CD14-positive monocyte (primary cell): ENCODE data around the gene NUP62CL. TPM values are rescaled to one million over a fixed set of nuclear protein-coding genes. Genes with fewer than 3 reads are reported as not detected.
A peak's percentile ranks its signal among the peaks of the same experiment; 100 is the strongest.

ENCODE experiments used
- DNase-seq, 3 donors: peaks; one replicate each; pipeline ENCODE4 v3.0.0-alpha.2; 2011 to 2022
- H2AFZ ChIP-seq: 2 replicates; pipeline ENCODE4 v1.6.0; 2012; ENCODE audit warnings: mild to moderate bottlenecking, low read depth, low read length, inconsistent platforms; ENCODE audit not compliant: insufficient read depth, poor library complexity, severe bottlenecking
- H3K27ac ChIP-seq, 2 donors: 1 replicate in 1 of 2; 2 replicates in 1 of 2; pipeline ENCODE4 v1.5.1; 2012 to 2013; ENCODE audit warnings: low read length in 2 of 2, control low read depth in 1 of 2, inconsistent platforms in 1 of 2, low read depth in 1 of 2, mild to moderate bottlenecking in 1 of 2
- H3K27me3 ChIP-seq, 2 donors: one replicate each; pipeline versions ENCODE4 v1.6.0 to v1.6.1; 2011 to 2013; ENCODE audit warnings: low read length in 2 of 2; ENCODE audit not compliant: control insufficient read depth in 2 of 2, insufficient read depth in 2 of 2
- H3K36me3 ChIP-seq, 2 donors: replicated peaks in 1 of 2; 1 replicate in 1 of 2; 2 replicates in 1 of 2; pipeline versions ENCODE4 v1.5.1 to v1.6.1; 2012 to 2013; ENCODE audit warnings: low read length in 2 of 2, control low read depth in 1 of 2, inconsistent platforms in 1 of 2, mild to moderate bottlenecking in 1 of 2; ENCODE audit not compliant: insufficient read depth in 2 of 2, control insufficient read depth in 1 of 2
- H3K4me1 ChIP-seq, 2 donors: 1 replicate in 1 of 2; 2 replicates in 1 of 2; pipeline versions ENCODE4 v1.5.1 to v1.6.1; 2012 to 2013; ENCODE audit warnings: low read length in 2 of 2, control low read depth in 1 of 2, inconsistent platforms in 1 of 2, mild to moderate bottlenecking in 1 of 2, moderate library complexity in 1 of 2; ENCODE audit not compliant: insufficient read depth in 2 of 2, control insufficient read depth in 1 of 2
- H3K4me2 ChIP-seq: replicated peaks from 2 replicates; pipeline ENCODE3; 2012; ENCODE audit warnings: low read length, moderate library complexity, mild to moderate bottlenecking; ENCODE audit not compliant: poor library complexity, severe bottlenecking; ENCODE audit errors: extremely low read depth
- H3K4me3 ChIP-seq, 3 experiments: fragments of 200-600 bp in 1 of 3; sonication (generic) in 1 of 3; replicated peaks in 1 of 3; 1 replicate in 2 of 3; 2 replicates in 1 of 3; pipeline ENCODE4 v1.5.1; 2011 to 2013; ENCODE audit warnings: low read length in 3 of 3, mild to moderate bottlenecking in 3 of 3, control low read depth in 2 of 3, low read depth in 2 of 3, inconsistent platforms in 1 of 3, moderate library complexity in 1 of 3
- H3K79me2 ChIP-seq: 2 replicates; pipeline ENCODE4 v1.6.0; 2012; ENCODE audit warnings: mild to moderate bottlenecking, control low read depth, inconsistent platforms, low read length, moderate library complexity; ENCODE audit not compliant: insufficient read depth
- H3K9ac ChIP-seq: 2 replicates; pipeline ENCODE4 v1.6.0; 2017; ENCODE audit warnings: low read length, mild to moderate bottlenecking; ENCODE audit not compliant: insufficient read depth, poor library complexity, severe bottlenecking
- H3K9me3 ChIP-seq, 2 donors: replicated peaks in 1 of 2; 1 replicate in 1 of 2; 2 replicates in 1 of 2; pipeline versions ENCODE4 v1.5.1 to v1.6.1; 2012 to 2013; ENCODE audit warnings: low read length in 2 of 2, control low read depth in 1 of 2; ENCODE audit not compliant: control insufficient read depth in 1 of 2, insufficient read depth in 1 of 2
- H4K20me1 ChIP-seq: 2 replicates; pipeline ENCODE4 v1.6.0; 2012; ENCODE audit warnings: mild to moderate bottlenecking, low read length, control low read depth, moderate library complexity; ENCODE audit not compliant: insufficient read depth
- H3K27ac Mint-ChIP-seq, 7 donors: one replicate each; pipeline ENCODE4 v1.8.0; 2020; ENCODE audit warnings: mild to moderate bottlenecking in 7 of 7, mixed read lengths in 7 of 7, moderate library complexity in 6 of 7, inconsistent platforms in 2 of 7
- H3K27me3 Mint-ChIP-seq, 3 donors: one replicate each; pipeline ENCODE4 v1.8.0; 2021 to 2022; ENCODE audit warnings: low read depth in 3 of 3, mild to moderate bottlenecking in 3 of 3, mixed read lengths in 3 of 3, moderate library complexity in 3 of 3, inconsistent platforms in 1 of 3
- H3K36me3 Mint-ChIP-seq, 2 donors: one replicate each; pipeline ENCODE4 v1.8.0; 2020; ENCODE audit warnings: mixed read lengths in 2 of 2, inconsistent platforms in 1 of 2, mild to moderate bottlenecking in 1 of 2
- H3K4me1 Mint-ChIP-seq: one replicate; pipeline ENCODE4 v1.8.0; 2020; ENCODE audit warnings: mild to moderate bottlenecking, mixed read lengths
- H3K4me3 Mint-ChIP-seq, 2 donors: one replicate each; pipeline ENCODE4 v1.8.0; 2020; ENCODE audit warnings: mild to moderate bottlenecking in 2 of 2, mixed read lengths in 2 of 2, moderate library complexity in 1 of 2
- H3K9me3 Mint-ChIP-seq, 7 donors: one replicate each; pipeline ENCODE4 v1.8.0; 2020 to 2022; ENCODE audit warnings: mixed read lengths in 7 of 7, mild to moderate bottlenecking in 6 of 7, moderate library complexity in 6 of 7, inconsistent platforms in 2 of 7
- CTCF ChIP-seq: fragments of 200-600 bp; IDR thresholded peaks from one replicate; pipeline ENCODE4 v1.8.0; 2022; ENCODE audit warnings: antibody characterized with exemption, mild to moderate bottlenecking
- WGBS: methylation state at CpG from one replicate; pipeline ENCODE4 v1.1.5; 2013; ENCODE audit warnings: missing lambda C conversion rate; ENCODE audit not compliant: insufficient coverage; 5-methylcytosine and 5-hydroxymethylcytosine counted together
- intact Hi-C, 2 donors: fragments of 100-400 bp; cut with micrococcal nuclease; formaldehyde crosslinking; loops; one replicate each; pipeline versions ENCODE4 v1.15.0 to v1.15.1; 2023
- polyA plus RNA-seq, 3 donors: library from polyadenylated mRNA; depleted of rRNA in 1 of 3; unstranded in 2 of 3; stranded (reverse) in 1 of 3; fragments of 300-500 nt in 2 of 3; fragments of >200 nt in 1 of 3; fragmentation: Illumina TruSeq in 2 of 3; gene quantifications; 1 replicate in 2 of 3; 2 replicates in 1 of 3; pipeline ENCODE4 v1.2.3, GENCODE V29; 2012 to 2021

The NUP62CL gene
- polyA plus RNA-seq, 3 donors: 0.09 TPM; not detected in 2

- TF ChIP-seq CTCF: no peak
- H3K9me3 Mint-ChIP-seq: no peaks in the 10 kb centered on the region
- Histone ChIP-seq H3K27ac (no peak overlapping the region), H2AFZ (no peak overlapping the region), H3K4me1 (peaks cover 4% of the 10 kb centered on the region in 2 donors), H3K36me3 (no peaks in the 10 kb centered on the region), H3K27me3 (peaks cover 0 to 2% of the 10 kb centered on the region in 2 donors), H3K79me2 (no peaks in the 10 kb centered on the region), H3K9ac (no peak overlapping the region), H4K20me1 (no peaks in the 10 kb centered on the region), H3K4me3 (no peak overlapping the region), H3K4me2 (no peak overlapping the region), H3K9me3 (no peaks in the 10 kb centered on the region)
- intact Hi-C loops: no loop called here
- H3K27me3 Mint-ChIP-seq: peaks cover 1 to 12% (median 7%) of the 10 kb centered on the region in 3 donors
- DNase-seq: peak; percentile 0 to 9 (median 2)
- no peak overlapping the region for H3K4me3 Mint-ChIP-seq
- 90% methylated on average over 2 of the region's 2 CpGs for WGBS
- H3K4me1 Mint-ChIP-seq: peaks cover 6% of the 10 kb centered on the region
- peak overlapping the region in 1 of 7 donors; percentile 6 for H3K27ac Mint-ChIP-seq
- H3K36me3 Mint-ChIP-seq: no peaks in the 10 kb centered on the region
These were observed 21.7 kb upstream of the NUP62CL start for GRCh38 chrX:107227780-107228485.

GRCh38 chrX:107226757-107227156, 20.5 kb upstream of the NUP62CL start:
- Histone ChIP-seq H4K20me1 (no peaks in the 10 kb centered on the region), H3K4me1 (peaks cover 4% of the 10 kb centered on the region in 2 donors), H3K36me3 (no peaks in the 10 kb centered on the region), H3K27ac (no peak overlapping the region), H3K9ac (no peak overlapping the region), H3K4me2 (no peak overlapping the region), H3K79me2 (no peaks in the 10 kb centered on the region), H3K4me3 (no peak overlapping the region), H3K9me3 (no peaks in the 10 kb centered on the region), H2AFZ (no peak overlapping the region), H3K27me3 (peaks cover 0 to 4% of the 10 kb centered on the region in 2 donors)
- intact Hi-C loops: no loop called here
- H3K4me3 Mint-ChIP-seq: no peak overlapping the region
- H3K27me3 Mint-ChIP-seq: peaks cover 1 to 12% (median 7%) of the 10 kb centered on the region in 3 donors
- no peak for TF ChIP-seq CTCF
- WGBS: no CpG with 5 or more reads among the region's 1 CpG
- H3K36me3 Mint-ChIP-seq: no peaks in the 10 kb centered on the region
- no peaks in the 10 kb centered on the region for H3K9me3 Mint-ChIP-seq
- no peak for DNase-seq
- peaks cover 6% of the 10 kb centered on the region for H3K4me1 Mint-ChIP-seq
- no peak overlapping the region for H3K27ac Mint-ChIP-seq
